GM18498 (cell line): ENCODE results near the gene SPN.
A peak's percentile ranks its signal among the peaks of the same experiment; 100 is the strongest.
"Not testable (repeated sequence)": the region's sequence is repeated elsewhere in the genome, so short reads cannot be mapped to it uniquely, and the experiment has no call there.

Source experiments
- ATAC-seq: cut with Tn5 transposase; IDR thresholded peaks from one replicate; pipeline ENCODE4 v1.9.1; 2021; ENCODE audit warnings: mild to moderate bottlenecking, moderate library complexity; ENCODE audit not compliant: unreplicated experiment

The SPN gene

GRCh38 chr16:29675811-29676643, 13.0 kb downstream of the SPN start:
- ATAC-seq: no peak

DNA sequence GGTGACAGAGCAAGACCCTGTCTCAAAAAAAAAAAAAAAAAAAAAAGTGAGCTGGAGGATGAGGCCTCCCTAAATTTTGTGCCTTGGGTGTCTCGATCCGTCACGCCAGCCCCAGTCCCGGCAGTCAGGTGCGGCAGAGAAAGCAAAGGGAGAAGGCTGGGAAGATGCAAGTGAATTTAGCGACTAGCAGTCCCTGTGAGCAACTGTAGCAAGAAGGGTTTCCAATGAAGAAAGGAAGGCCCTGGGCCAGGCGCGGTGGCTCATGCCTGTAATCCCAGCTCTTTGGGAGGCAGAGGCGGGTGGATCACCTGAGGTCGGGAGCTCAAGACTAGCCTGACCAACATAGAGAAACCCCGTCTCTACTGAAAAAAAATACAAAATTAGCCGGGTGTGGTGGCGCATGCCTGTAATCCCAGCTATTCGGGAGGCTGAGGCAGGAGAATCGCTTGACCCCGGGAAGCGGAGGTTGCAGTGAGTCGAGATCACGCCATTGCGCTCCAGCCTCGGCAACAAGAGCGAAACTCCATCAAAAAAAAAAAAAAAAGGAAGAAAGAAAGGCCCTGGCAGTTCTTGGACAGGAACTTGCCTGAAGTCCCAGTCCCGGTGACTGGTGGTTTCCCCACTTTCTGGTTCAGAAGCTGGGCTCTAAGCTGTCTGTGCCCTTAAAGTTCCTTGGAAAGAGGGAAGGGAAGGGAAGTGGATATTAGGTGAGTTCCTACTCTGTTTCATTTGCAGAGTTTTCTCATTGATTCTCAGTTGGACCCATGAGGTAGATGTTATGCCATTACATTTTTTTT, 14.1 kb downstream of the SPN start:
- ATAC-seq: no peak

DNA sequence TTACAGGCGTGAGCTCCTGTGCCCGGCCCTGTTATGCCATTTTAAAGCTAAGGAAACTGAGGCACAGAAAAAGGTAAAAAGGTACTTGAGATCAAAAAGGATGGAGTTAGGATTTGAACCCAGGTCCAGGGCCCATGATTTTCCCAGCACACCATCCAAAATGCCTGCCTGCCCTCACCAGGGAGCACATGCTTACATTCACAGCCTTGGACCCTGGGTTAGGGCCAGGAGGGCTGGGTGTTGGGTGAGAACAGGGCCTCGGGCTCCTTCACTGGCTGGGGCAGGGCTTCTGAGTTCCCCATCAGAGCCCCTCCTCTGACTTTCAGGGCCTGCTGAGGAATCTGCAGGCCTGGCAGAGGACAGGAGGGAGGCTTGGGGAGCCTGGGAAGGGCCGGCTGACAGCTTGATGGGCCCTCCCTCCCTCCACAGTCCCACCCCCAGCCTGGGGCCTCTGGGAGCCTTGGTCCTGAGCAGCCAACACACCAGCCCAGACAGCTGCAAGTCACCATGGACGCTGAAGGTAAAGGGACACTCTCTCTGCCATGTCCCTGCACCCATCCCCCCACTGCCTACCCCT, 15.7 kb downstream of the SPN start, which contains the start of gene QPRT:
Gene QPRT, plus strand, starts transcription at position 490 of the 577 bp plus-strand sequence. Its CDS starts 18 bp downstream, at position 508.
- ATAC-seq: peak; percentile 51

- ATAC-seq: no peak
These were observed 17.1 kb downstream of the SPN start for GRCh38 chr16:29680180-29680598.

DNA sequence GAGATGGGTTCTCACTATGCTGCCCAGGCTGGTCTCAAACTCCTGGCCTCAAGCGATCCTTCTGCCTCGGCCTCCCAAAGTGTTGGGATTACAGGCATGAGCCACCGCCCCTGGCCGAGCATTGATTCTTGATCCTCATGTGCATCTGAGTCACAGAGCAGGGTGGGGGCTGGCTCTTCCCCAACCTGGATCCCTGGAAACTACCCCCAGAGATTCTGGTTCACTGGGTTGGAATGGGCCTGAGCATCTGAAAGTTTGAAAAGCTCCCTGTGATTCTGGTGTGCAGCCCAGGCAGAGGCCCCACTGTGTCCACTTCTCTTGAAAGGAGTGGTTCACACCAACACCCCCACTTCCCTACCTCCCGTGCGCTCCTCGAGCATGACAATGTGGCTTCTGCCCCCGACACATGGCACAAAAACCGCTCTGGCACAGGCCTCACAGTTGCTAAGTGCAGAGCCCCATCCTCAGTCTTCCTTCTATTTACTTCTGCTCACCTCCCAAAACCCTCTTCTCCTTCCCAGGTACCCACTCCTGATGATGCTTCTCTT, 20.6 kb downstream of the SPN start:
- ATAC-seq: no peak

DNA sequence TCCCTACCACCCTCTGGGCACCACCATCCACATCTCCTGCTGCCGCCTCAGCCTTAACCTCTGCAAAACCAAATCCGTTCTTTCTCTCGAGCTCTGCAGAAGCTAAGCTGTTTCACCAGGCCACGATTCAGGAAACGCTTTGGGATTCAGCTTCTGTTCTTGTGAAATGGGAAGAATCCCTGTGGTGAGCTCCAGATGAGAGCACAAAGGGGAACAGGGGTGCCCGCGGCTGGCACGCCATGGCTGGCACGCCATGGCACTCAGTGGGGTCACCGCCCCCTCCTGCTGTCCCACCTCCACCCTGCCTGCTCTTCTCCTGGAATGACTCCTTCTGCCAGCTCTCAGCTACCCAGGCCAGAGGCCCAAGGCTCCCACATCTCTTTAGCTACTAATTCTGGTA, 21.6 kb downstream of the SPN start:
- ATAC-seq: no peak

DNA sequence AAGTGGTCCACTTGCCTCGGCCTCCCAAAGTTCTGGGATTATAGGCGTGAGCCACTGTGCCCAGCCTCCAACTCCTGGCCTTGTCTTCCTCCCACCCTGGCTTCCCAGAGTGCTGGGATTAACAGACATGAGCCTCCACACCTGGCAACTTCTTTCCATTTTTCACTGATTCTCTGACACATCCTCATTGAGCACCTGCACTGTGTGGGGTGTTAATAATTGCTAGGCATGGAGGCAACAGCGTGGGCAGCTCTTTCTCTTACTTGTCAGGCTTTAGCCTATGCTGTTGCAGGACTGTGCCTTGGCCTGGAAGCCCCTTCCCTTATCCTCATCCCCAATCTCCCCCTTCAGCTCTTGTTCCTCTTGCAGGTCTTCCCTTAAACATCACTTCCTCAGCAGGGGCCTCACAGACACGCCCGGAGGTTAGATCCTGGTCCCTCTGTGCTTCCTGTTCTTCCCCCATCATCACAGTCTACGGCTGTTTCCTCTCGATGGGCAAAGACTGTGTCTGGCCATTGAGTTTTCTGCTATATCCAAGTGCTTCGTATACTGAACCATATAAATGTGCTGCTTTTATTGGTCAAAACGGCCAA, 23.8 kb downstream of the SPN start:
- no peak for ATAC-seq

- ATAC-seq: no peak
These were observed 24.7 kb downstream of the SPN start for GRCh38 chr16:29687755-29688154.

DNA sequence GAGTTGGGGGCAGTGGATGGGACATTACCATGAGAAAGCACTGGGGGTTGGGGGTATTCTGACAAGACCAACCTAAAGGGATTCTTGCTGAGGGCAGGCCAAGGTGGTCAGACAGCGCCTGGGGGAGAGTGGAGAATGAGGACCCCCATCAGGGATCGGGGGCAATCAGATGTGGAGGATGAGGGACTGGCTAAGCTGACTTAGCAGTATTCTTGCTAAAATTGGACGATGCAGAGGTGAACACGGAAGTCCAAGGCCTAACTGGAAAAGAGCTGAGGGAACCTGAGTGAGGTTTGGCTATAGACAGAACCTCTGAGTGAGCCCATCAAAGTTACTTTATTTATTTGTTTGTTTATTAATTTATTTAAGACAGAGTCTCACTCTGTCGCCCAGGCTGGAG, 25.1 kb downstream of the SPN start:
- no peak for ATAC-seq

DNA sequence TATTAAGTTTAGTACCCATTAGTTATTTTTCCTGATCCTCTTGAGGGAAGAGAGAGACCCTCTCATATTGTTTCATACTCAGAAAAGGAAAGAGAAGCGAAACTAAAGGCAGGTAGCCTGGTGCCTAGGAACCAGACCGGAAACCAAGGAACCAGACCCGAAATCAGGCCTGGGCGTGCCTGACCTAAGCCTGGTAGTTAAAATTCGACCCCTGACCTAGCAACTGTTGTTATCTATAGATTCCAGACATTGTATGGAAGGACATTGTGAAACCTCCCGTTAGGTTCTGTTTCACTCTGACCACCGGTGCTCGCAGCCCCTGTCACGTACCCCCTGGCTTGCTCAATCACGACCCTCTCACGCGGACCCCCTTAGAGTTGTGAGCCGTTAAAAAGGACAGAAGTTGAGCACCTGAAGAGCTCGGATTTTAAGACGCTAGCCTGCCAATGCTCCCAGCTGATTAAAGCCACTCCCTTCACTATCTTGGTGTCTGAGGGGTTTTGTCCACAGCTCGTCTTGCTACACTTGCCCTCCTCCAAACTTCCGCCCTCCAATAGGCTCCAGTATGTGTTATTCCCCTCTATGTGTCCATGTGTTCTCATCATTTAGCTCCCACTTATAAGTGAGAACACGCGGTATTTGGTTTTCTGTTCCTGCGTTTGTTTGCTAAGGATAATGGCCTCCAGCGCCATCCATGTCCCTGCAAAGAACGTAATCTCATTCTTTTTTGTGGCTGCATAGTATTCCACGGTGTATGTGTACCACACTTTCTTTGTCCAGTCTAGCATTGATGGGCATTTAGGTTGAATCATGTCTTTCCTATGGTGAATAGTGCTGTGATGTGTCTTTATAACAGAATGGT, 26.7 kb downstream of the SPN start:
- ATAC-seq: not testable (repeated sequence)

GRCh38 chr16:29692606-29693005, 29.6 kb downstream of the SPN start:
- not testable (repeated sequence) for ATAC-seq

- ATAC-seq: no peak
These were observed 31.5 kb downstream of the SPN start for GRCh38 chr16:29694384-29695195.

DNA sequence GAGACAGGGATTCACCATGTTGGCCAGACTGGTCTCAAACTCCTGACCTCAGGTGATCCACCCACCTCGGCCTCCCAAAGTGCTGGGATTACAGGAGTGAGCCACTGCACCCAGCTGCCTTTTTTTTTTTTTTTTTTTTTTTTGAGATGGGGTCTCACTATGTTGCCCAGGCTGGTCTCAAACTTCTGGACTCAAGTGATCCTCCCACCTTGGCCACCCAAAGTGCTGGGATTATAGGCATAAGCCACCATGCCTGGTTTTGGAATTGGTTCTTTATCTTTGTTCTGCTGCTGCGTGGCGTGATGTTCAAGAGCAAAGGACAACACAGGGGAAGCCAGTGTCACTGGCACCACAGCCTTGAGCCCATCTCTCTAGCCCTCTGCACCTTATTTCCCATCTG, 32.6 kb downstream of the SPN start:
- ATAC-seq: not testable (repeated sequence)

DNA sequence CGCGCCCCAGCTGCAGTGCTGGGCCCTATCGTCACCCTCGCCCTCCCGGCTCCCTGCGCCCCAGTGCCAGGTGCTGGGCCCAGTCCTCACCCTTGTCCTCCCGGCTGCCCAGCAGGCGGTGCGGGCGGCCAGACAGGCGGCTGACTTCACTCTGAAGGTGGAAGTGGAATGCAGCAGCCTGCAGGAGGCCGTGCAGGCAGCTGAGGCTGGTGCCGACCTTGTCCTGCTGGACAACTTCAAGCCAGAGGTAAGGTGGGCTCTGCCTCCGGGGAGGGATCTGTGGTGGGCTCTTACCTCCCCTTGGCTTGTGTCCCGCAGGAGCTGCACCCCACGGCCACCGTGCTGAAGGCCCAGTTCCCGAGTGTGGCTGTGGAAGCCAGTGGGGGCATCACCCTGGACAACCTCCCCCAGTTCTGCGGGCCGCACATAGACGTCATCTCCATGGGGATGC, 33.9 kb downstream of the SPN start:
- ATAC-seq: no peak

- ATAC-seq: no peak
These were observed 34.3 kb downstream of the SPN start for GRCh38 chr16:29697391-29697790.

GRCh38 chr16:29698042-29698441, 35.0 kb downstream of the SPN start:
- no peak for ATAC-seq

GRCh38 chr16:29698484-29699323, 35.7 kb downstream of the SPN start:
- no peak for ATAC-seq
